DOHH2 (cell line): Measurements from ENCODE around the gene CELSR3.

Experiments
- H3F3A ChIP-seq: fragments of 200-600 bp; sonication (generic), shearing (Covaris generic); 2 replicates; pipeline ENCODE4 v1.6.0; 2016; ENCODE audit warnings: antibody characterized with exemption, mild to moderate bottlenecking; ENCODE audit not compliant: control insufficient read depth, insufficient read depth
- H3K27ac ChIP-seq: fragments of 200-600 bp; sonication (generic); 2 replicates; pipeline ENCODE4 v1.5.1; 2014; ENCODE audit warnings: low read depth, mild to moderate bottlenecking, low read length, moderate library complexity
- H3K27me3 ChIP-seq: fragments of 200-600 bp; sonication (generic); 2 replicates; pipeline ENCODE4 v1.6.1; 2014; ENCODE audit warnings: mild to moderate bottlenecking, low read length, mixed read lengths; ENCODE audit not compliant: control insufficient read depth
- H3K36me3 ChIP-seq: fragments of 200-600 bp; sonication (generic); 2 replicates; pipeline ENCODE4 v1.6.1; 2014; ENCODE audit warnings: mild to moderate bottlenecking, low read length, moderate library complexity, mixed read lengths; ENCODE audit not compliant: control insufficient read depth
- H3K4me1 ChIP-seq: fragments of 200-600 bp; sonication (generic); 2 replicates; pipeline ENCODE4 v1.6.1; 2014; ENCODE audit warnings: mild to moderate bottlenecking, low read length, mixed read lengths; ENCODE audit not compliant: control insufficient read depth
- H3K4me2 ChIP-seq: fragments of 200-600 bp; sonication (generic); 2 replicates; pipeline ENCODE4 v1.6.0; 2014; ENCODE audit warnings: mild to moderate bottlenecking, low read length, moderate library complexity
- H3K4me3 ChIP-seq: fragments of 200-600 bp; sonication (generic); 2 replicates; pipeline ENCODE4 v1.5.1; 2014; ENCODE audit warnings: mild to moderate bottlenecking, low read length, mixed read lengths
- H3K79me2 ChIP-seq: fragments of 200-600 bp; sonication (generic); 2 replicates; pipeline ENCODE4 v1.6.1; 2014; ENCODE audit warnings: mild to moderate bottlenecking, low read length, mixed read lengths; ENCODE audit not compliant: control insufficient read depth
- H3K9me2 ChIP-seq: fragments of 200-600 bp; sonication (generic); replicated peaks from 2 replicates; pipeline ENCODE4 v1.6.1; 2014; ENCODE audit warnings: mild to moderate bottlenecking, low read length, mixed read lengths; ENCODE audit not compliant: control insufficient read depth
- H3K9me3 ChIP-seq: fragments of 200-600 bp; sonication (generic); 2 replicates; pipeline ENCODE4 v1.6.1; 2014; ENCODE audit warnings: antibody characterized with exemption, low read length, mixed read lengths; ENCODE audit not compliant: control insufficient read depth, insufficient read depth
- H4K20me1 ChIP-seq: fragments of 200-600 bp; sonication (generic); 2 replicates; pipeline ENCODE4 v1.6.0; 2014; ENCODE audit warnings: low read depth, mild to moderate bottlenecking, antibody characterized with exemption, low read length, moderate library complexity; ENCODE audit not compliant: control insufficient read depth, insufficient read depth
- EZH2phosphoT487 ChIP-seq: fragments of 200-600 bp; sonication (generic); IDR thresholded peaks from 2 replicates; pipeline ENCODE4 v1.6.1; 2017; ENCODE audit warnings: borderline replicate concordance, mild to moderate bottlenecking, antibody characterized with exemption, low read length, moderate library complexity, mixed read lengths
- TF ChIP-seq, protein P1 (sequence below): fragments of 200-600 bp; sonication (generic); IDR thresholded peaks from one replicate; pipeline ENCODE4 v1.5.1; 2014; ENCODE audit warnings: antibody characterized with exemption, mild to moderate bottlenecking, low read depth, low read length; ENCODE audit not compliant: poor library complexity, severe bottlenecking

Gene CELSR3

DNA sequence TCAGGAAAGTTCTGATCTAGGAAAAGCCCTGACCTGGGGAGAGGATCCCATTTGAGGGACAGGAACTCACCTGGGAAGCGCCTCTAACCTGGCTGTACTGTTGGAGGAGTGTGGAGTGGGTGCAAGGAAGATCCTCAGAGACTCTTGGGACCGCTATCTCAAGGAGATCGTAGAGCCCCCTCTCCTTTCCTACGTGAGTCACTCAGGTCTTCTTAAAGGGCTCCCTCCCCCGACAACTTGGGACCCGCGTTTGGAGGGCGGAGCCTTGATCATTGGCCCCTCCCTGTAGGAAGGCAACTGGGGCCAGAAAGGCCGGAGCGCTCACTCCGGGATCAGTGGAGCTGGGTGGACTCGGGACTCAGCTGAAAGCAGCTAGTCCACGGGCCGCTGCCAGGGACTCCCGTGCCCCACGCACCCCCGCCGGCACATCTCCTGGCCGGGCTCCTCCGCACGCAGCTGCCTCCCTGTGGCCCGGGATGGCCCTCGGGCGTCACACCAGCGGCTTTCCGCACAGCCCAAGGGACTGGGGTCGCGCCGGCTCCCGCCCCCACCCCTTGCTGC, 27.9 kb downstream of the CELSR3 start:
- no peaks in the 10 kb centered on the region for H3F3A ChIP-seq
- H4K20me1 ChIP-seq: no peaks in the 10 kb centered on the region
- H3K79me2 ChIP-seq: no peaks in the 10 kb centered on the region
- no peaks in the 10 kb centered on the region for H3K9me3 ChIP-seq
- TF ChIP-seq, protein P1, sequence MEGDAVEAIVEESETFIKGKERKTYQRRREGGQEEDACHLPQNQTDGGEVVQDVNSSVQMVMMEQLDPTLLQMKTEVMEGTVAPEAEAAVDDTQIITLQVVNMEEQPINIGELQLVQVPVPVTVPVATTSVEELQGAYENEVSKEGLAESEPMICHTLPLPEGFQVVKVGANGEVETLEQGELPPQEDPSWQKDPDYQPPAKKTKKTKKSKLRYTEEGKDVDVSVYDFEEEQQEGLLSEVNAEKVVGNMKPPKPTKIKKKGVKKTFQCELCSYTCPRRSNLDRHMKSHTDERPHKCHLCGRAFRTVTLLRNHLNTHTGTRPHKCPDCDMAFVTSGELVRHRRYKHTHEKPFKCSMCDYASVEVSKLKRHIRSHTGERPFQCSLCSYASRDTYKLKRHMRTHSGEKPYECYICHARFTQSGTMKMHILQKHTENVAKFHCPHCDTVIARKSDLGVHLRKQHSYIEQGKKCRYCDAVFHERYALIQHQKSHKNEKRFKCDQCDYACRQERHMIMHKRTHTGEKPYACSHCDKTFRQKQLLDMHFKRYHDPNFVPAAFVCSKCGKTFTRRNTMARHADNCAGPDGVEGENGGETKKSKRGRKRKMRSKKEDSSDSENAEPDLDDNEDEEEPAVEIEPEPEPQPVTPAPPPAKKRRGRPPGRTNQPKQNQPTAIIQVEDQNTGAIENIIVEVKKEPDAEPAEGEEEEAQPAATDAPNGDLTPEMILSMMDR: no peak
- no peak for TF ChIP-seq EZH2phosphoT487
- H3K36me3 ChIP-seq: peaks cover 12% of the 10 kb centered on the region
- H3K9me2 ChIP-seq: no peaks in the 10 kb centered on the region
- peak overlapping the region; percentile 90 for H3K4me2 ChIP-seq
- peaks cover 18% of the 10 kb centered on the region for H3K4me1 ChIP-seq
- H3K27ac ChIP-seq: peak overlapping the region; percentile 34
- peak overlapping the region; percentile 80 for H3K4me3 ChIP-seq
- H3K27me3 ChIP-seq: no peaks in the 10 kb centered on the region

DNA sequence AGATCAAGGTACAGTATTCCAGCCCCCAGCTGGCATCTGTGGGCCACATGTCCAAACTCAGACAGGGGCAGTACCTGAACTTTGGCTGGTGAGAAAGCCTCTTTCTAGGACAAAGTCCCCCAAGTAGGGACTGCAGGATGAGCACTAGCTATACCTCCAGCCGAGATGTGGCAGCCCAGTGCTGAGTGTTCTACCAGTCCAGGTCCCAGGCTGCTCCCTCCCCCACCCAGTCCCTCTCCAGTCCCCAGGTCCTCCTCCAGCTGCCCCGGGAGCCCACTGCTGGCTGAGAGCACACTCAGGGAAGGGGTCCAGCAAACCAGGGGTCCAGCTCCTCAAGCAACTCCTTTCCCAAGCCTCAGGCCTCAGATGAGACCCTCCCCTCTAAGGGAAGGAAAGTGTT, 28.9 kb downstream of the CELSR3 start:
- Histone ChIP-seq H3K9me2 (no peaks in the 10 kb centered on the region), H3K4me3 (no peak overlapping the region), H4K20me1 (no peaks in the 10 kb centered on the region), H3K9me3 (no peaks in the 10 kb centered on the region), H3K4me2 (peak overlapping the region; percentile 90; the same call in 1 of the 2 replicates), H3K27me3 (no peaks in the 10 kb centered on the region), H3K36me3 (peaks cover 12% of the 10 kb centered on the region), H3K79me2 (no peaks in the 10 kb centered on the region), H3F3A (no peaks in the 10 kb centered on the region), H3K4me1 (peaks cover 18% of the 10 kb centered on the region), H3K27ac (no peak overlapping the region)
- TF ChIP-seq EZH2phosphoT487: no peak
- TF ChIP-seq, protein P1: no peak

DNA sequence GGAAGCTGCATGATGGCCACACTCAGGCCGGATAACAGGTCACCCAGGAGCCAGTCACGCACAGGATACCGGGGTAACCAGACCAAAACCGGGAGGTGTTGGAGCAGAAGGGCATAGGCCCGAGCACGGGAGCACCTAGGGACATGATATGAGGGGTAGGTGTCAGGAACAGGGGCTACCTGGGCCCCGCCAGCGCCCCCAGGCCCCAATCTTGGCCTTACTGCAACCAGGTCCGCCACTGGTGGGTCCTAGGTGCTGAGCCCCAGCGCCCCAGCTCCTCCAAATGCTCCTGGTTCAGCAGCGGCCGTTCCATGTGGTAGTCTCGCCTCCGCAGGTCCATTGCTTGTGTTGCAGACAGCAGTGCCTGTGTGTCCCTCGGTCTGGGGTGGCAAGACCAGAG, 29.4 kb downstream of the CELSR3 start:
- Histone ChIP-seq H3K4me2 (no peak overlapping the region), H3K27me3 (no peaks in the 10 kb centered on the region), H3K9me2 (no peaks in the 10 kb centered on the region), H3K36me3 (peaks cover 12% of the 10 kb centered on the region), H3K9me3 (no peaks in the 10 kb centered on the region), H3K4me3 (no peak overlapping the region), H4K20me1 (no peaks in the 10 kb centered on the region), H3K27ac (no peak overlapping the region), H3F3A (no peaks in the 10 kb centered on the region), H3K4me1 (peaks cover 18% of the 10 kb centered on the region), H3K79me2 (no peaks in the 10 kb centered on the region)
- TF ChIP-seq, protein P1: no peak
- no peak for TF ChIP-seq EZH2phosphoT487
